Fibroblast of villous mesenchyme (primary cell): Measurements from ENCODE around the gene STK16. TPM values are rescaled to one million over a fixed set of nuclear protein-coding genes. Genes with fewer than 3 reads are reported as not detected.

ENCODE experiments used
- DNase-seq: peaks from one replicate; pipeline ENCODE4 v3.0.0-alpha.2; 2010; ENCODE audit warnings: low read depth
- H3K4me3 ChIP-seq: 2 replicates; pipeline ENCODE4 v1.5.1; 2011; ENCODE audit warnings: low read depth, mild to moderate bottlenecking, low read length
- total RNA-seq: library from RNA; depleted of rRNA; stranded (reverse); fragments of >200 nt; gene quantifications from 2 replicates; pipeline ENCODE4 v1.2.3, GENCODE V29; 2012
- TF ChIP-seq, protein P1 (sequence below): IDR thresholded peaks from 2 replicates; pipeline ENCODE4 v1.5.1; 2012; ENCODE audit warnings: low read depth, mild to moderate bottlenecking, low read length; ENCODE audit not compliant: insufficient read depth

Gene STK16
- total RNA-seq, 1 donor, result 22.9 TPM

DNA sequence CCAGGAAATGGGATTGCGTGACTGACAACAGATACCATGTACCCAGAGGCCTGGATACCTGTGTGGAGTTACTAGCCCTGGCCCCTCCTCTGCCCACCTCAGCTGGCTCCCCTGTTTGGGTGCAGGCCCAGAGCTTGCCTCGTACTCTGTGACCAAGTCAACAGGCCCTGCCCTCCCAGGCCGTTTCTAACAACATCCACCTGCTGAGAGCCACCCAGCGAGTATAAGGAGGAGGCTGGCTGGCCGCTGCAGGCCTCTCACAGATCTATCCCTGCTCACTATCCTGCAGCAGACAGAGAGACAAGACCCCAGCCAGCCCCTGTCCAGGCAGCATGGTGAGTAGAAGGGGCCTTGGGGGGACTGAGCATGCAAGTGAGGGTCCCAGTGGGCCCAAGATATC lies 21.0 kb downstream of the STK16 start:
- no peak for DNase-seq
- H3K4me3 ChIP-seq, result no peak overlapping the region
- TF ChIP-seq, protein P1, sequence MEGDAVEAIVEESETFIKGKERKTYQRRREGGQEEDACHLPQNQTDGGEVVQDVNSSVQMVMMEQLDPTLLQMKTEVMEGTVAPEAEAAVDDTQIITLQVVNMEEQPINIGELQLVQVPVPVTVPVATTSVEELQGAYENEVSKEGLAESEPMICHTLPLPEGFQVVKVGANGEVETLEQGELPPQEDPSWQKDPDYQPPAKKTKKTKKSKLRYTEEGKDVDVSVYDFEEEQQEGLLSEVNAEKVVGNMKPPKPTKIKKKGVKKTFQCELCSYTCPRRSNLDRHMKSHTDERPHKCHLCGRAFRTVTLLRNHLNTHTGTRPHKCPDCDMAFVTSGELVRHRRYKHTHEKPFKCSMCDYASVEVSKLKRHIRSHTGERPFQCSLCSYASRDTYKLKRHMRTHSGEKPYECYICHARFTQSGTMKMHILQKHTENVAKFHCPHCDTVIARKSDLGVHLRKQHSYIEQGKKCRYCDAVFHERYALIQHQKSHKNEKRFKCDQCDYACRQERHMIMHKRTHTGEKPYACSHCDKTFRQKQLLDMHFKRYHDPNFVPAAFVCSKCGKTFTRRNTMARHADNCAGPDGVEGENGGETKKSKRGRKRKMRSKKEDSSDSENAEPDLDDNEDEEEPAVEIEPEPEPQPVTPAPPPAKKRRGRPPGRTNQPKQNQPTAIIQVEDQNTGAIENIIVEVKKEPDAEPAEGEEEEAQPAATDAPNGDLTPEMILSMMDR, result no peak

DNA sequence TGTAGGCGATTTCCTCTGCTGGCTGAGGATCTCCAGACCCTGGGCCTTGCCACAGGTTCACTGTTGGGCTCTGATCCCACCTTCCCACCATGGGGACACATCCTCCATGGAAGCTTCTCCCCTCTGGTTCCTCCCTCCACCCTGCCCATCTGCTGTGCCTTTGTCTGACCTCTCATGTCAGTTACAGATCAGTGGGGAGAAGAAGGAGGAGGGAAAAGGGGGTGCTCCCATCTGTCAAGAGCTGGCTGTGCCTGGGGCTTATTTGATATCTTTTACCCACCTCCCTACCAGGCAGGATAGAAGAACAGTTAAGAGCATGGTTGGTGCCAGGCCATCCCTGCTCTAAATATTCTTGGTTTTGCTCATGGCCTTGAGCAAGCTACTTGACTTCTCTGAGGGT lies 21.6 kb downstream of the STK16 start:
- TF ChIP-seq, protein P1, result no peak
- H3K4me3 ChIP-seq, result no peak overlapping the region
- no peak for DNase-seq

DNA sequence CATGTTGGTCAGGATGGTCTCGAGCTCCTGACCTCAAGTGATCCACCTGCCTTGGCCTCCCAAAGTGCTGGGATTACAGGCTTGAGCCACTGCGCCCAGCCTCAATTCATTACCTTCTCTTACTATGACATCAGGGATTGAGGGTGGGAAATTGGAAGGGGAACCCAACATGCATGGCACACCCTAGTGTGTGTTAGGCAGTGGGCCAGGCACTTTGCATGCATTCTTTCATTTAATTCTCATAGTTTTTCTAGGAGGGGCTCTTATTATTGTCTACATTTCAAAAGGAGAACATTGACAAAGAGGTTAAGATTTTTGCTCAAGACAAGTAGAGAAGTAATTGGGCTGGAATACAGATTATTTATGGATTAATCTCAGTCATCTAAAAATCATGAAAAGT lies 23.0 kb downstream of the STK16 start:
- H3K4me3 ChIP-seq, result no peak overlapping the region
- no peak for DNase-seq
- TF ChIP-seq, protein P1, result no peak

DNA sequence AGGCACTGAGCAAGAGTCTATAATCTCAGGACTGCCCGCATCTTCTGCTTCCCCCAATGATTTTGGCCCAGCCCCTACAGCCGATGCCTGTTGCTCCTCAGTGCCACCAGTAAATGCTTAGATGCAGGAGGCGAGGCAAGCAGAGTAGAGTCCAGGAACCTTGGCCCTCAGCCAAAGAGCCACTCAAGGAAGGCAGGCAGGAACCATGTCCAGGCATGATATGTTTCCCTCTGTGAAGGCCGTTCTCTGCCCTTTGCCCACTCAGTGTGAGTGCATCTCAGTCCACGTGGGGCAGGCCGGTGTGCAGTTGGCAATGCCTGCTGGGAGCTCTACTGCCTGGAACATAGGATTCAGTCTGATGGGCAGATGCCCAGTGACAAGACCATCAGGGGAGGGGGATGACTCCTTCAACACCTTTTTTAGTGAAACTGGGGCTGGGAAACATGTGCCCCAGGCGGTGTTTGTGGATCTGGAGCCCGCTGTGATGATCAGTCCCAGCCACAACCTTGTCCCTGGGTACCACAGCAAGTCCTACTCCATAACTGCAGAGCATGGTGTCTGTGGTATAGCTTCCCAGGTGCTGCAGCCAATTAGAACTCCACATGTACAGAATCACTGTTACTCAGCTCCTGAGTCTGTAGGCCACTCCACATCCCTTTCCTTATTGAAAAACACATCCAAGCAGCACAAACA lies 24.2 kb downstream of the STK16 start:
- no peak overlapping the region for H3K4me3 ChIP-seq
- DNase-seq, result no peak

DNA sequence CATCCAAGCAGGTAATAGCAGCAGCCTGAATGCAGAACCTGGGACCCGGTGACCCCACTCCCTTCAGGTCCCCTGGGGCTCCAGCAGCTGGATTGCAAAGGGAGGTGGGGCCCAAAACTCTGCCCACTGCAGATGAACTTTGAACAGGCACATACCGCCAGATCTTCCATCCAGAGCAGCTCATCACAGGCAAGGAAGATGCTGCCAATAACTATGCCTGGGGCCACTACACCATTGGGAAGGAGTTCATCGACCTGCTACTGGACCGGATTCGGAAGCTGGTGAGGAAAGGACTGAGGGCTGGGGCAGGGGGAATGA lies 24.7 kb downstream of the STK16 start:
- TF ChIP-seq, protein P1, result no peak
- H3K4me3 ChIP-seq, result no peak overlapping the region

More for the DNA sequence above, 24.2 kb downstream of the STK16 start:
- TF ChIP-seq, protein P1, result no peak

DNA sequence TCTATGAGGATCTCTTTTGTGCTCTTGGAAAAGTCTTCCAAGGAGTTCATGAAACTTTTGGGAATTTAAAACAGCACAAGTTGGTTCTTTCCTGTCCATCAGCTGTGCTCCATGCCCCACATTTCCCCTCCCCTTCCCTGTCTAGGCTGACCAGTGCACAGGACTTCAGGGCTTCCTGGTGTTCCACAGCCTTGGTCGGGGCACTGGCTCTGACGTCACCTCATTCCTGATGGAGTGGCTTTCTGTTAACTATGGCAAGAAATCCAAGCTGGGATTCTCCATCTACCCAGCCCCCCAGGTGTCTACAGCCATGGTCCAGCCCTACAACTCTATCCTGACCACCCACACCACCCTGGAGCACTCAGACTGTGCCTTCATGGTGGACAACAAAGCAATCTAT lies 25.7 kb downstream of the STK16 start:
- DNase-seq, result no peak
- TF ChIP-seq, protein P1, result no peak
- H3K4me3 ChIP-seq, result no peak overlapping the region

More for the DNA sequence above, 24.7 kb downstream of the STK16 start:
- DNase-seq, result no peak

DNA sequence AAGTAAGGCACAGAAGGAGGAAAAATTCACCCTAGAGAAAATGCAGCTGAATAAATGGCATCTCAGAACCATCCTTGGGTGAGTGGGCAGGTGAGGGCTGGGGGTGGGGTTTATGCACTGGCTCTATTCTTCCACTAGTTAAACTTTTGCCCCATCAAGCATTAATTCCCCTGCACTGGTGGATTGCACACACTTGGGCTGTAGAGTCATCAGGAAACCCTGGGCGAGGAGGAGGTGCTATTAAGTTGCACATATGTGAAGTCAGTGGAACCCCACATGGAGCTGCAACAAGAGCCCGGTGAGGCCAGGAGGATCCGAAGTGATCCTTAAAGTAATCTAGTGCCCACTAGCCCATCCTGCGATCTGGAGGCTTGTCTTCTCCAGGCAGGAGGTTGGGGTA lies 27.1 kb downstream of the STK16 start:
- TF ChIP-seq, protein P1, result no peak
- H3K4me3 ChIP-seq, result no peak overlapping the region
- DNase-seq, result no peak
